KG1 (cell line): ENCODE data around the gene DPYSL3.

ENCODE experiments used
- DNase-seq: peaks from one replicate; lab custom pipeline; 2025; lab: John Stamatoyannopoulos, UW

DPYSL3 gene

GRCh38 chr5:147472664-147473475, 37.0 kb downstream of the DPYSL3 start:
- DNase-seq, result no peak

DNA sequence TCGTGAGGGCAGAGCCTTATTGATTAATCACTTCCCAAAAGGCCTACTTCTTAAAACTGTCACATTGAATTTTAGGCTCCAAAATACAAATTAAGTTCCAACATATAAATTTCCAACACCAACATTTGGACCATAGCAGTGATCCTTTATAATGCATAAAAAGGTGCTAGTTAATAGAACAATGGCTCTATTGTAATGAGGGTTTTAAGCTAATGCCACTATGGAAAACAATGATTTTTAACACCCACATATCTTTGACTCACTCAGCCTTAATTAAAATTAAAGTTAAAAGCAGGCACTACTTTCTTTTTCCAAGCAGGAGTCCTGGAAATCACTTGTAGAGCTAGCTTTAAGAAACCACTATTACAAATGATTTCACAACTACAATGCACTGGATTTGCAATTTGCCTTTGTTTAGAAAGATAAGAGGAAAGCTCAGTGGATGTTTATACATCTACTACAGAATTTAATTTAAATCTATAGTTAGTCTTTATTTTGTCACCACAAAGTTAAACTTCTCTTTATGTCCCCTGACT, 41.8 kb downstream of the DPYSL3 start:
- DNase-seq, result no peak

DNA sequence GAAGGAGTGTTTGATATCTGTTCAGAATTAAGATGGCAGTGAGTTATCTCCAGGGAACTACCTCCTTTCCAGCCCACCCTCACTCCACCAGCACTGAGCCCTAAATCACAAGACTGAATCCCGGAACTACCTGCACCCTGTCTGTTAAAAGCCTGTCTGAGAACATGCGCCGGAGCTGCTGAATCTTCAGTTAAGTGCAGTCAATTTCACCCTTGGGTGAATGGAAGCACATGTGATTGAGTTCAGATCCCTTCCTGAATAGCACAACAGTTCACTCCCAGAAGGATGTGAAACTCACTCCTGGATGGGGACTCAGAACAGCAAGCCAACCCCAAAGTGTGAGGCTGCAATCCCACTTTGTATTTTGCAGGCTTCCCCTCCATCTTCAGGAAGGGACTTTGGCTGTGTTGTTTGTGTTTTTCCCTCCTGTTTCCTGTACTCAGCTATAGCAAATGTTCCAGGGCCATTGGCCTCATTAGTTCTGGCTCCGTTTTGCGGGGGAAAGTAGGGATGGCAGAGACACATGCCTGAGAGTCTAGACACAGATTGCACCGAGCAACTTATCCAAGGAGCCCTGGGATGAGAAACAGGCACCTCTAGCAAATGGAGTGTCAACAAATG, 43.4 kb downstream of the DPYSL3 start:
- DNase-seq, result no peak

GRCh38 chr5:147465747-147466146, 44.1 kb downstream of the DPYSL3 start:
- DNase-seq, result no peak

DNA sequence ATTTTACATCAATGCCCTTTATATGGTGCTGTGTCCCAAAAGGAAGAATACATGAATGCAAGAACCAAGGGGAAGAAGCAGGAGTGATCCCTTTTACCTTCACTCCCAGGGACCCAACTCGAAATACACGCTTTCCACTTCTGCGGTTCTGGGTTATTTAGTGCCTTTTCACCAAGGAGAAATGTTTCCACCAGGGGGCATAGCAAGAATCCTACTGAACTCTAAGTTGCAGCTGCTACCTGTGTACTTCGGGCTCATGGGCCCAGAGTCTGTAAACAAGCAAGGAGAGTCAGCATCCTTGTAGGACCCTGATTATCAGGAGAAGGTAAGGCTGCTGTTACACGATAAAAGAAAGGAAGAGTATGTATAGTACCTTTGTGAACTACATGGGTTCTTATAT, 45.7 kb downstream of the DPYSL3 start:
- DNase-seq, result no peak

GRCh38 chr5:147461915-147462314, 48.0 kb downstream of the DPYSL3 start:
- DNase-seq, result no peak

DNA sequence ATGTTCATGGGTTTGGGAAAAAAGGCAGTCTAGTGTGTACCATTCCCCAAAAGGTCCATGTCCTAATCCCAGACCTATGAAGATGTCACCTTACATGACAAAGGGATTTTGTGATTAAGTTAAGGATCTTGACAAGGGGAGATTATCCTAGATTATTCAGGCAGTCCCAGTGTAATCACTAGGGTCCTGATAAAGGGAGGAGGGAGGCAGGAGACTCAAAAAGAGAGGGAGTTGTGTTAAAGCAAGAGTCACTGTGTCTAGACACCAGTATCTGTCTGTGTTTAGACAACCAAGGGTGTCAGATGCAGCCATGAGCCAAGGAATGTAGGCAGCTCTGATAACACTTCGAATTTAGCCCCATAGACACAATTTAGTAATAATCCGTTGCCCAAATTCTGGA, 49.5 kb downstream of the DPYSL3 start:
- DNase-seq, result no peak

GRCh38 chr5:147458581-147458980, 51.3 kb downstream of the DPYSL3 start:
- no peak for DNase-seq

GRCh38 chr5:147455822-147456450, 53.9 kb downstream of the DPYSL3 start:
- DNase-seq, result no peak

DNA sequence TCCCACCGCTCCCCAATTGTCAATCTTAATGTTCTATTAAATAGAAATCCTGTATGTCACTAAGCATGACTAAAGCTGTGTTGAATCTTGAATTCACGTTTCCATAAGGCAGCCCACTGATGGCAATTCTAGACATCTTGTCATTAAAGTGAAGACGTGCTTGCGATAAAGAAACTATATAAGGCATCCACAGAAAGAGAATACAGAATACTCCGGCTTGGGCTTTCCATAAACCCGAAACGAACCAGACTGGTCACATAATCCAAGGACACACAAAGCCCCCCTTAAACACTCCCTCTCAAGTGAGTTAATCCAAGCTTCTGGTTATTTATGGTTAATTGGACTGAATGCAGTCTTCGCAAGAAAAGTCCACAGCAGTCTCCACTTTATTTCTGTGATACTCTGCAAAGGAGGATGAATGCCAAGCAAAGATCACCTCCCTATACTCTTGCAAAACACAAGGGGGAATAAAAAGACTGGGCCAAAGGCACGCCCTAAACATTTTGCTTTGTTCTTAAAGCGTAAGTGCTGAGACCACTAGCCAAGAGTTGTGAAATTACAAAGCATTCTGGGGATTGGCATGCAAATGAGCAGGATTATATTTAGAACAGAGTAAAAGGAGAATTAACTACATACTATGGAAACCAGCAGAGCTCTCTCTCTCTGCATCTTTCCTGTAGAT, 54.7 kb downstream of the DPYSL3 start:
- no peak for DNase-seq

DNA sequence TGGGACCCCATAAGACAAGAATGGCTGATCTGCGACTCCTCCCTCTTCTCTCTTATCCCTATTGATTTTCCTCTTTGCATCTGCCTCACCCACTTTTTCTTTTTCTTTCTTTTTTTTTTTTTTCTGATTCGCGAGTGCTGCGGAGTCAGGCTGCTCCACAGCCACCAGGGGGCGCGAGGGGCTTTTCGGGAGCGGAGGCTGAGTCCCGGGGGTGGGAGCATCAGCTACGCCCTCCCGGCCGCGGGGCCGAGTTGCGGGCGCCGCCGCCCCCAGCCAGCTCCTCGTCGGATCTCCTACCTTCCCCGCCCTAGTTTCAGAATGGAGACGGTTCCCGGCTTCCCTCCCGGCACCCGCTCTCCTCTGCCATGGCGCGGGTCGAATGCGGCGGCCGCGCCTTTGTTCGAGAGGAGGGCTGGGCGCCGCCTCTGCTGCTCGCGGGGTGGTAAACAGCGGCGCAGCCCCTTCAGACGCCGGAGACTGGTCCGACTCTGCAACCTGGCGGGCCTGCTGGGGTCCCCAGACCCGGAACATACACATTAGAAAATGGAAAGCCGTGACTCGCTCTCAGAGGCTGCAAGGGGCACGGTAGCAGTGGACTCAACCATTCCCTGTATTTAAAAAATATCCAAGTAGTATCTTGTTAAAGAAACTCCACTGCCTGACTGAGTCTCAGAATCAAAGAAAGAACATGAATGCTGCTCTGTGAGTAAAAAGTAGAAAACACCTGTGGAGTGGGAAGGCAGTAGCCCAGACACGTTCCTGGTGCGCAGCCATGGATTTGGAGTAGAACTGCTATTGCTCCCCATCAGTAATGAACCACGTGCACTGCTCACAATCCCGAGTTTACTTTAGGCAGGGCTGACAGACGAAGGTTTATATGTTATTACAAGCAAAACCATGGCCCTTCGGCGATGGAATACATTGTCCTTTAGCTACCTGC, 55.7 kb downstream of the DPYSL3 start:
- peak; percentile 9 for DNase-seq

- no peak for DNase-seq
Observed at GRCh38 chr5:147452165-147452811, 57.6 kb downstream of the DPYSL3 start.

DNA sequence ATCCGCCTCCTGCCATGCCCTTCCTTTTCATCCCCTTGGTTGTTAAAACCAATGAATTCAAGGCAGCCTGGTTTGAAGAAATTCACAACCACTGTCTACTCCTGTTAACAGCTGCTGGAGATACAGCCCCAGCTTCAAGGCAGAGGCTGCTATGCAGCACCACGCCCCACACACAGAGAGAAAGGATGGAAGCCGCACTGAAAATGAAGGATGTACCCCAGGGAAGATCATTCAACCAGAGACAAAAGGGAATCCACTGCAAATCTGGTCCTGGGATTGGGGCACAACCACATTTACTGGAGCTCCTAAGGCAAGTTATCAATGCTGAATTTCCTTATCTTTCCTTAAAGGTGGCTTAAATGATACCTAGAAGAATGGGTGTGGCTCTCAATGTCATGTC, 58.7 kb downstream of the DPYSL3 start:
- no peak for DNase-seq

DNA sequence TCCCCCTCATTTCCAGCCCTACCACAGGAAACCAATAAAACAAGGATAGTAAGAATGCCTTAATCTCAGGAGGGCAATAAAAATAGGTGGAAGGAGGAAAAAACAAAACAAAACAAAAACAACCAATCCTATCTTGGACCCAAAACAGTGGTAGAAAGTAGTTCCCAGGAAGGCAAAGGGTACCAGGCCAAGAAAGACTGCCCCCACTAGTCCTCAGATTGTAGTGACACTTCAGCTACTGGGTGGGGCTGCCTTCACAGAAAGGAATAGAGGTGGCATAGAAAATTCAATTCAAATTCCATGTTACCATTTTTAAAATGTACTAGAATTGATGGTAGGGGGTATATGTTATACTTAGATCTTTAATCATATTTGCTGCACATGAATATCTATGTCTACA, 59.3 kb downstream of the DPYSL3 start:
- DNase-seq, result no peak

DNA sequence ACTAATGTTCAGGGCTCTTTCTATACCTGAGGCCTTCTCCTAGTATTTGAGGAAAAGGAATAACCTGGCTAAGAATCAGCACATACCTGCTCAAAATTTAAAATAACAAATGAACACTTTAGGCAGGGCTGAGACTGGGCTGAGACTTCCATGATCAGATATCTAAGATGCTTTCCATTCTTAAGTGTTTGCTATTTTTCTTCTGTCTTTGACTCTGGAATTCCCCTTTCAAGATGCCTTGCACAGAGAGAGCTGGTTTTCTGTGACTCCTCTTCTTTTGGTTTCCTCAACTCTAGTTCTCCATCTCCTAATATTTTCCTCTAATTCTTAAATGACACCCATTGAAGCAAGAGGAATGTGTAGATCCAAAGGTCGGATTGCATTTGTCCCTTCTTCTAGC, 61.1 kb downstream of the DPYSL3 start:
- no peak for DNase-seq

GRCh38 chr5:147446523-147446922, 63.3 kb downstream of the DPYSL3 start:
- DNase-seq, result no peak

DNA sequence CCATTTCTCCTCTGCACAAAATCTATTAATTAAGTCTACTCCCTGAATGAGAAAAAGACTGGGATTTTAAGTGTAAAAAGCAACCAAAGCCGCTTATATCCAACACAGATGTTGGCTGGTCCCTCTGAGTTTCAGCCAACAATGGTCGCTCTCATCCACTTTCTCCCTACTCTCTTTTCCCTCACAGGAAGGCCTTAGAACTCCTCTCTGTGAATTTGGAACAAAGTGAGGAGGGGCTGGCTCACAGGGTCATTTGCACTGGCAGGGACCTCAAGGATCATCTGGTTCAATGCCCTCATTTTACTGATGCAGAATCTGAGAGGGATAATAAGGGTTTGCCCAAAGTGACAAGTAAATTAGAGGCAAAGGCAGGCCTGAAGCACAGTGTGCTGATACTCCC, 64.0 kb downstream of the DPYSL3 start:
- no peak for DNase-seq

DNA sequence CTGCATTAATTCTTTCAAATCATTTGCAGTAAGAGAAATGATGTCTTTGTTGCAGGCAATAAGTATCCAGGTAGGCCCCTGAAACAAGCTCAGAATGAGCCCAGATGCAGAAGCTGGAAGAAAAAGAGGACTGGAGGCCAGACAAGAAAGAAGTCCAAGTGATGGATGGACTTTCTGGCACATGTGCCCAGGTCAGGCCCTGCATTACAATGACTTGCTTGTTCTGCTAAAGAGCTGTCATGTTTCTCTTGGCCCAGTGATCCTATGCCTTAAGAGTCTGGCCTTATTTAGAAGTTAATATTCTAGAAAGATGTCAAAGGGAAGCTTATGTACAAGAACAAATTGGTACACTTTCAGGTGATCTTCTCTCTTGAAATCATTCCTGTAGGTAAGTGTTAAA, 64.8 kb downstream of the DPYSL3 start:
- DNase-seq, result no peak

GRCh38 chr5:147442224-147442623, 67.6 kb downstream of the DPYSL3 start:
- DNase-seq, result no peak

- DNase-seq, result no peak
Observed at GRCh38 chr5:147441191-147441695, 68.6 kb downstream of the DPYSL3 start.

DNA sequence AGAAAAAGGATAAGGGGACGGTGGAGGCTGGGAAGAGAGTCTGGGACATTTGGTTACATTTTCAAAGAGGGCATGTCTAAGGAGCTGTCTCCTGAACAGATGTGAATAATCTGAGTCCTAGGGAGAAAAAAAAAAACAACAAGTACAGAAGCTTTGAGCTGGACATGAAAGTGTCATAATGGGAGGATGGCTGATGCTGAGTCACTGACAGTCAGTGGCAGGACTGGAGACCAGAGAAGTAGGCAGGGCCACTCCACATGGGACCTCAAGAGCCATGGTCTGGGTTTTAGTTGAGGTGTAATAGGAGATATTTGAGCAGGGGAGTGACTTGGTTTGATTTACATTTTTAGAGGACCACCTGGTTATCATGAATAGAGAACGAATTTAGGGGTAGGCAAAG, 70.6 kb downstream of the DPYSL3 start:
- no peak for DNase-seq
